Putamen (tissue), 1 donor: ENCODE data around the gene SLC4A1AP.

Experiments
- DNase-seq: peaks from one replicate; pipeline ENCODE4 v3.0.0-alpha.2; 2016; ENCODE audit warnings: low spot score

The SLC4A1AP gene

GRCh38 chr2:27702302-27702701 is 38.6 kb downstream of the SLC4A1AP start:
- DNase-seq, result no peak

- peak; percentile 75 for DNase-seq
Measured at GRCh38 chr2:27703638-27704341, 40.1 kb downstream of the SLC4A1AP start.

GRCh38 chr2:27704342-27704876 is 40.7 kb downstream of the SLC4A1AP start:
- DNase-seq, result no peak

- DNase-seq, result no peak
Measured at GRCh38 chr2:27705851-27706622, 42.3 kb downstream of the SLC4A1AP start.

GRCh38 chr2:27707462-27708256 is 44.0 kb downstream of the SLC4A1AP start:
- no peak for DNase-seq

- no peak for DNase-seq
Measured at GRCh38 chr2:27708257-27708654, 44.6 kb downstream of the SLC4A1AP start.

GRCh38 chr2:27708666-27709065 is 45.0 kb downstream of the SLC4A1AP start:
- DNase-seq, result no peak

GRCh38 chr2:27709326-27709725 is 45.6 kb downstream of the SLC4A1AP start:
- DNase-seq, result no peak

- no peak for DNase-seq
Measured at GRCh38 chr2:27709960-27710575, 46.4 kb downstream of the SLC4A1AP start.

- DNase-seq, result no peak
Measured at GRCh38 chr2:27710640-27711430, 47.1 kb downstream of the SLC4A1AP start.

- no peak for DNase-seq
Measured at GRCh38 chr2:27711804-27712203, 48.1 kb downstream of the SLC4A1AP start.

GRCh38 chr2:27712522-27712921 is 48.8 kb downstream of the SLC4A1AP start:
- DNase-seq, result no peak

GRCh38 chr2:27713201-27713600 is 49.5 kb downstream of the SLC4A1AP start:
- no peak for DNase-seq

GRCh38 chr2:27714053-27714452 is 50.4 kb downstream of the SLC4A1AP start:
- no peak for DNase-seq

- DNase-seq, result no peak
Measured at GRCh38 chr2:27714851-27715291, 51.2 kb downstream of the SLC4A1AP start.

- DNase-seq, result peak; percentile 49
Measured at GRCh38 chr2:27715318-27716210, 51.9 kb downstream of the SLC4A1AP start.

GRCh38 chr2:27716301-27717069 is 52.8 kb downstream of the SLC4A1AP start:
- DNase-seq, result no peak

GRCh38 chr2:27717070-27717795 is 53.5 kb downstream of the SLC4A1AP start:
- DNase-seq, result no peak
